HepG2 (cell line): ENCODE measurements around the gene PPP3CB. TPM values are rescaled to one million over a fixed set of nuclear protein-coding genes. Genes with fewer than 3 reads are reported as not detected.

Source experiments
- ATAC-seq: fragments of 200-7000 bp; cut with Tn5 transposase; 3 replicates; pipeline ENCODE4 v1.9.1; 2020; ENCODE audit warnings: mild to moderate bottlenecking, moderate library complexity
- BruUV-seq: library from RNA; stranded (reverse); fragments of 400-500 nt; replicated peaks from 2 replicates; lab custom pipeline; 2021; lab: Mats Ljungman, UMichigan
- CTCF ChIA-PET: fragments of 300-600 bp; formaldehyde crosslinking; extraction: SDS; loops from one replicate; lab custom pipeline; 2021; ENCODE audit warnings: low total read pairs, inconsistent platforms, low intra/inter-chr PET ratio; lab: Yijun Ruan, JAX
- POLR2A ChIA-PET: fragments of 350-600 bp; sonication (Branson Sonifier 250); formaldehyde crosslinking; loops from one replicate; lab custom pipeline; 2020; ENCODE audit warnings: antibody characterized with exemption, inconsistent platforms; lab: Yijun Ruan, JAX
- DNase-seq: peaks from one replicate; pipeline ENCODE4 v3.0.0-alpha.2; 2015; ENCODE audit warnings: low spot score
- FAIRE-seq: peaks from 3 replicates; lab custom pipeline; 2011; peaks lifted over from hg19 to GRCh38; lab: Jason Lieb, UNC
- H2AFZ ChIP-seq: one replicate; pipeline ENCODE4 v1.6.1; 2011; ENCODE audit warnings: low read length, inconsistent platforms
- H3K27ac ChIP-seq: fragments of 300-600 bp; 3 replicates; pipeline ENCODE4 v1.8.0; 2011; ENCODE audit warnings: mixed run types, mild to moderate bottlenecking, mixed read lengths, low read length, inconsistent platforms; ENCODE audit not compliant: insufficient read depth; ENCODE audit errors: extremely low read length
- H3K27me3 ChIP-seq, 2 experiments: fragments of 200-600 bp in 1 of 2; 2 replicates in 1 of 2; 3 replicates in 1 of 2; pipeline versions ENCODE4 v1.6.0 to v1.8.0; 2011; ENCODE audit warnings: low read length in 2 of 2, mild to moderate bottlenecking in 2 of 2, moderate library complexity in 2 of 2, inconsistent platforms in 1 of 2; ENCODE audit not compliant: insufficient read depth in 2 of 2, control insufficient read depth in 1 of 2
- H3K36me3 ChIP-seq, 2 experiments: fragments of 200-600 bp in 1 of 2; replicated peaks in 1 of 2; 2 replicates in 1 of 2; 3 replicates in 1 of 2; pipeline versions ENCODE4 v1.5.1 to v1.8.0; 2011; ENCODE audit warnings: low read length in 2 of 2, inconsistent platforms in 1 of 2; ENCODE audit not compliant: insufficient read depth in 2 of 2, control insufficient read depth in 1 of 2
- H3K4me1 ChIP-seq: 2 replicates; pipeline ENCODE4 v1.5.1; 2012; ENCODE audit warnings: low read length, inconsistent platforms; ENCODE audit not compliant: insufficient read depth
- H3K4me2 ChIP-seq: 2 replicates; pipeline ENCODE4 v1.6.0; 2011; ENCODE audit warnings: low read depth, low read length, inconsistent platforms
- H3K4me3 ChIP-seq, 3 experiments: fragments of 200-600 bp in 1 of 3; sonication (generic), shearing (Covaris generic) in 1 of 3; replicated peaks in 1 of 3; 2 replicates each; pipeline ENCODE4 v1.5.1; 2011 to 2016; ENCODE audit warnings: low read length in 3 of 3, inconsistent platforms in 2 of 3, low read depth in 2 of 3, mild to moderate bottlenecking in 2 of 3, control low read depth in 1 of 3, mixed read lengths in 1 of 3; ENCODE audit not compliant: insufficient read depth in 1 of 3
- H3K79me2 ChIP-seq: one replicate; pipeline ENCODE4 v1.6.1; 2011; ENCODE audit warnings: low read length, inconsistent platforms; ENCODE audit not compliant: insufficient read depth
- H3K9ac ChIP-seq: 2 replicates; pipeline ENCODE4 v1.6.0; 2011; ENCODE audit warnings: mild to moderate bottlenecking, low read depth, low read length, inconsistent platforms; ENCODE audit not compliant: insufficient read depth
- H3K9me3 ChIP-seq: 2 replicates; pipeline ENCODE4 v1.5.1; 2012; ENCODE audit warnings: mild to moderate bottlenecking, low read length
- H4K20me1 ChIP-seq: 2 replicates; pipeline ENCODE4 v1.6.0; 2011; ENCODE audit warnings: inconsistent platforms, mild to moderate bottlenecking, low read length, moderate library complexity; ENCODE audit not compliant: insufficient read depth
- BRD4 ChIP-seq: sonication (generic); formaldehyde crosslinking; IDR thresholded peaks from 2 replicates; pipeline ENCODE4 v1.4.0; 2020; ENCODE audit warnings: missing genetic modification reagents
- CAMTA2 ChIP-seq: sonication (generic); formaldehyde crosslinking; IDR thresholded peaks from 2 replicates; pipeline ENCODE4 v1.4.0; 2020; ENCODE audit warnings: mild to moderate bottlenecking, missing genetic modification reagents, borderline replicate concordance
- FOXA1 ChIP-seq, 2 experiments: fragments of 450-650 bp in 1 of 2; sonication (generic) in 1 of 2; formaldehyde crosslinking in 1 of 2; IDR thresholded peaks; 2 replicates each; pipeline versions ENCODE4 v1.4.0 to v1.6.1; 2016 to 2020; ENCODE audit warnings: missing genetic modification reagents in 1 of 2
- GRHL1 ChIP-seq: sonication (generic); formaldehyde crosslinking; conservative IDR thresholded peaks from 2 replicates; pipeline ENCODE4 v1.8.0; 2022; ENCODE audit warnings: missing genetic modification reagents
- HIC2 ChIP-seq: sonication (generic); formaldehyde crosslinking; IDR thresholded peaks from 2 replicates; pipeline ENCODE4 v1.9.0; 2022; ENCODE audit warnings: low read depth, missing genetic modification reagents
- KDM3A ChIP-seq: IDR thresholded peaks from 2 replicates; pipeline ENCODE4 v1.6.1; 2018; ENCODE audit warnings: low read depth, missing compliant biosample characterization
- SNAPC4 ChIP-seq: sonication (generic); formaldehyde crosslinking; IDR thresholded peaks from 2 replicates; pipeline ENCODE4 v1.4.0; 2020; ENCODE audit warnings: mild to moderate bottlenecking, missing genetic modification reagents
- ZFP91 ChIP-seq: sonication (generic); formaldehyde crosslinking; IDR thresholded peaks from 2 replicates; pipeline ENCODE4 v1.9.0; 2022; ENCODE audit warnings: missing genetic modification reagents, mild to moderate bottlenecking, borderline replicate concordance
- ZNF549 ChIP-seq: sonication (generic); formaldehyde crosslinking; IDR thresholded peaks from 2 replicates; pipeline ENCODE4 v1.5.0; 2020; ENCODE audit warnings: missing genetic modification reagents
- ZNF564 ChIP-seq: sonication (generic); formaldehyde crosslinking; IDR thresholded peaks from 2 replicates; pipeline ENCODE4 v1.8.1; 2023; ENCODE audit warnings: mild to moderate bottlenecking, missing genetic modification reagents
- WGBS: methylation state at CpG from one replicate; pipeline ENCODE4 v1.1.6; 2017; ENCODE audit warnings: low lambda C conversion rate; 5-methylcytosine and 5-hydroxymethylcytosine counted together
- in situ Hi-C: cut with HindIII; loops from 2 replicates; pipeline ENCODE4 v1.10.0; 2017; ENCODE audit warnings: low pct_unique_long_range_greater_than_20kb; ENCODE audit not compliant: extremely low pct_ligation_motif_present
- intact Hi-C: fragments of 100-400 bp; cut with micrococcal nuclease; formaldehyde crosslinking; loops from one replicate; pipeline ENCODE4 v1.10.0; 2022; ENCODE audit not compliant: unreplicated experiment
- polyA plus RNA-seq, 8 experiments: library from polyadenylated mRNA; depleted of rRNA in 3 of 8; stranded (reverse) in 7 of 8; unstranded in 1 of 8; fragments of >200 nt; fragmentation: Illumina TruSeq in 4 of 8; extraction: Trizol in 4 of 8; gene quantifications; 2 replicates each; pipeline versions ENCODE4 v1.2.1 to v1.2.3, GENCODE V29; 2011 to 2016; ENCODE audit warnings: low read depth in 4 of 8, missing spikeins in 1 of 8, mixed read lengths in 1 of 8; ENCODE audit not compliant: insufficient read depth in 1 of 8
- total RNA-seq, 5 experiments: library from RNA; depleted of rRNA; stranded (reverse); fragments of >200 nt; fragmentation: Illumina TruSeq; extraction: Trizol; gene quantifications; 2 replicates each; pipeline ENCODE4 v1.2.3, GENCODE V29; 2016; ENCODE audit warnings: low read depth in 1 of 5

PPP3CB gene
- total and polyA plus RNA-seq, 2 of the 13 experiments (the other 11 are each of a cell fraction or from before 2014, with no cell fraction given), result 8.7 to 11.4 TPM

GRCh38 chr10:73495226-73495883, 469 bp downstream of the PPP3CB start:
- H3K79me2 ChIP-seq, result peaks cover 41% of the 10 kb centered on the region
- no TSS peak for BruUV-seq
- 0 out of 2 replicates have a peak, but pooled peaks have one; percentile 40 for TF ChIP-seq ZNF549 (CRISPR knock-in tag)
- peak; percentile 14; the same call in 1 of the 2 replicates for TF ChIP-seq HIC2 (CRISPR knock-in tag)
- peak; percentile 51; the same call in 1 of the 2 replicates for TF ChIP-seq CAMTA2
- TF ChIP-seq SNAPC4 (CRISPR knock-in tag), result peak; percentile 72
- TF ChIP-seq FOXA1 (IDR thresholded peaks at IDR 0.05), result no peak
- TF ChIP-seq FOXA1 (CRISPR knock-in tag; IDR thresholded peaks at IDR 0.05), result no peak
- TF ChIP-seq BRD4 (CRISPR knock-in tag), result peak; percentile 70
- peak; percentile 26; the same call in 1 of the 2 replicates for TF ChIP-seq ZNF564 (CRISPR knock-in tag)
- TF ChIP-seq KDM3A (CRISPR knock-in tag), result 0 out of 2 replicates have a peak, but pooled peaks have one; percentile 46
- TF ChIP-seq ZFP91 (CRISPR knock-in tag), result peak; percentile 60; the same call in 1 of the 2 replicates
- no peak for TF ChIP-seq GRHL1 (CRISPR knock-in tag)

More at GRCh38 chr10:73495226-73495883, 469 bp downstream of the PPP3CB start:
- Histone ChIP-seq H4K20me1 (no peaks in the 10 kb centered on the region), H3K36me3 (peaks cover 8 to 14% of the 10 kb centered on the region in 2 experiments), H3K9me3 (no peaks in the 10 kb centered on the region), H2AFZ (no peak overlapping the region), H3K4me3 (peak overlapping the region; percentile 77 to 99 (median 94)), H3K9ac (peak overlapping the region; percentile 96), H3K4me1 (peaks cover 37% of the 10 kb centered on the region), H3K4me2 (peak overlapping the region; percentile 88), H3K27me3 (no peaks in the 10 kb centered on the region; a peak in 1 of 5 replicates), H3K27ac (peak overlapping the region; percentile 97)
- DNase-seq (peak; percentile 81), FAIRE-seq (no peak), ATAC-seq (peak; percentile 98)
- intact Hi-C loops, result no loop called here
- in situ Hi-C loops, result loop anchor here (10.0 kb wide), 1 partner anchor 241 kb away; the partner anchor contains the start of gene MRPS16
- ChIA-PET POLR2A (interaction anchor here (0.7 to 2.2 kb wide), 12 partner anchors 9 to 345 kb away, joined by 3 to 13 read pairs (median 5); partner anchors contain the start of genes ANXA7, DNAJC9, MRPS16 and SEC24C), CTCF (interaction anchor here (1.4 kb wide), 1 partner anchor 149 kb away, joined by 3 read pairs; no protein-coding TSS in a partner anchor)
- 0% methylated on average over 23 of the region's 55 CpGs for WGBS
